A549 (cell line): ENCODE results near the gene TTC13. TPM values are rescaled to one million over a fixed set of nuclear protein-coding genes. Genes with fewer than 3 reads are reported as not detected.

Experiments
- ATAC-seq, 2 experiments: fragments of 200-7000 bp in 1 of 2; fragments of >200 bp in 1 of 2; cut with Nextera tagmentation in 1 of 2; cut with Tn5 transposase in 1 of 2; 3 replicates each; pipeline versions ENCODE4 v1.8.0 to v1.9.1; 2018 to 2020; ENCODE audit warnings: mild to moderate bottlenecking in 1 of 2, moderate library complexity in 1 of 2
- CTCF ChIA-PET: fragments of 300-600 bp; sonication (Branson Sonifier 250); formaldehyde crosslinking; extraction: SDS; loops from one replicate; lab custom pipeline; 2021; ENCODE audit warnings: antibody characterized with exemption, inconsistent platforms; lab: Yijun Ruan, JAX
- POLR2A ChIA-PET: fragments of 350-600 bp; formaldehyde crosslinking; extraction: SDS; loops from one replicate; lab custom pipeline; 2021; ENCODE audit warnings: antibody characterized with exemption, inconsistent platforms; lab: Yijun Ruan, JAX
- DNase-seq, 2 experiments: peaks; one replicate each; pipeline versions ENCODE4 v3.0.0 to v3.0.0-alpha.2; 2011 to 2016; ENCODE audit warnings: low read depth in 1 of 2, low spot score in 1 of 2
- FAIRE-seq: peaks from 2 replicates; lab custom pipeline; 2011; peaks lifted over from hg19 to GRCh38; lab: Jason Lieb, UNC
- H3K27ac ChIP-seq, 2 experiments: fragments of >200 bp; sonication (Bioruptor Twin); formaldehyde crosslinking; 3 replicates each; pipeline ENCODE4 v1.5.1; 2016 to 2017
- H3K4me1 ChIP-seq: fragments of >200 bp; sonication (Bioruptor Twin); formaldehyde crosslinking; 3 replicates; pipeline ENCODE4 v1.6.1; 2016
- H3K4me2 ChIP-seq: fragments of >200 bp; sonication (Bioruptor Twin); formaldehyde crosslinking; 3 replicates; pipeline ENCODE4 v1.6.1; 2016
- H3K4me3 ChIP-seq: fragments of >200 bp; sonication (Bioruptor Twin); formaldehyde crosslinking; 3 replicates; pipeline ENCODE4 v1.5.1; 2016
- H3K9me3 ChIP-seq: fragments of >200 bp; sonication (Bioruptor Twin); formaldehyde crosslinking; 3 replicates; pipeline ENCODE4 v1.6.1; 2016
- CEBPB ChIP-seq, 2 experiments: fragments of >200 bp in 1 of 2; sonication (Bioruptor Twin) in 1 of 2; formaldehyde crosslinking in 1 of 2; IDR thresholded peaks; 2 replicates each; pipeline ENCODE4 v1.6.1; 2012 to 2016
- CHD4 ChIP-seq: fragments of 200-600 bp; sonication (generic); IDR thresholded peaks from 2 replicates; pipeline ENCODE4 v1.6.1; 2016; ENCODE audit warnings: antibody characterized with exemption, mild to moderate bottlenecking, borderline replicate concordance
- EHMT2 ChIP-seq: fragments of 200-600 bp; sonication (generic); IDR thresholded peaks from 2 replicates; pipeline ENCODE4 v1.6.1; 2016; ENCODE audit warnings: antibody characterized with exemption, low read depth, mild to moderate bottlenecking, moderate library complexity
- HEYL ChIP-seq: fragments of 250-450 bp; sonication (Bioruptor Pico); IDR thresholded peaks from 2 replicates; pipeline ENCODE4 v1.8.0; 2021; ENCODE audit warnings: mild to moderate bottlenecking, moderate library complexity
- HMGXB4 ChIP-seq: fragments of 250-450 bp; sonication (Bioruptor Pico); IDR thresholded peaks from 2 replicates; pipeline ENCODE4 v1.5.0; 2021; ENCODE audit warnings: mild to moderate bottlenecking, moderate library complexity, borderline replicate concordance
- KDM1A ChIP-seq: fragments of 200-600 bp; sonication (generic); IDR thresholded peaks from 2 replicates; pipeline ENCODE4 v1.6.1; 2016; ENCODE audit warnings: low read depth, mild to moderate bottlenecking
- MAFK ChIP-seq: fragments of 450-650 bp; IDR thresholded peaks from 2 replicates; pipeline ENCODE4 v1.6.1; 2014; ENCODE audit not compliant: partially characterized antibody
- MAX ChIP-seq: IDR thresholded peaks from 2 replicates; pipeline ENCODE4 v1.6.1; 2012
- MYC ChIP-seq: IDR thresholded peaks from 2 replicates; pipeline ENCODE4 v1.6.1; 2012; ENCODE audit warnings: mild to moderate bottlenecking, inconsistent platforms, low read length, improper control_type of control experiment, borderline replicate concordance
- NFE2L2 ChIP-seq: fragments of 150-350 bp; conservative IDR thresholded peaks from 2 replicates; pipeline ENCODE4 v1.6.1; 2014; ENCODE audit warnings: low read length
- NR3C1 ChIP-seq: fragments of >200 bp; sonication (Bioruptor Twin); formaldehyde crosslinking; IDR thresholded peaks from 3 replicates; pipeline ENCODE4 v1.6.1; 2017
- PHF8 ChIP-seq: fragments of 200-600 bp; sonication (generic); IDR thresholded peaks from 2 replicates; pipeline ENCODE4 v1.6.1; 2016; ENCODE audit warnings: low read depth, mild to moderate bottlenecking, antibody characterized with exemption, moderate library complexity, borderline replicate concordance
- POLR2AphosphoS2 ChIP-seq: conservative IDR thresholded peaks from 2 replicates; pipeline ENCODE4 v1.6.1; 2012; ENCODE audit warnings: low read length, improper control_type of control experiment, inconsistent platforms
- RARB ChIP-seq: fragments of 250-450 bp; sonication (Bioruptor Pico); IDR thresholded peaks from 2 replicates; pipeline ENCODE4 v1.8.0; 2021; ENCODE audit warnings: mild to moderate bottlenecking, moderate library complexity
- SMC3 ChIP-seq: fragments of >200 bp; sonication (Bioruptor Twin); formaldehyde crosslinking; IDR thresholded peaks from 3 replicates; pipeline ENCODE4 v1.6.1; 2018; ENCODE audit warnings: inconsistent platforms
- ZC3H11A ChIP-seq: fragments of 450-650 bp; IDR thresholded peaks from 2 replicates; pipeline ENCODE4 v1.6.1; 2014; ENCODE audit warnings: antibody characterized with exemption, mild to moderate bottlenecking
- ZNF302 ChIP-seq: fragments of 250-450 bp; sonication (Bioruptor Pico); IDR thresholded peaks from 2 replicates; pipeline ENCODE4 v1.9.0; 2021; ENCODE audit warnings: inconsistent platforms, mild to moderate bottlenecking, moderate library complexity
- ZSCAN20 ChIP-seq: fragments of 250-450 bp; sonication (Bioruptor Pico); IDR thresholded peaks from 2 replicates; pipeline ENCODE4 v1.8.0; 2022; ENCODE audit warnings: mild to moderate bottlenecking, moderate library complexity
- WGBS: methylation state at CpG from one replicate; pipeline ENCODE4 v1.1.6; 2017; ENCODE audit errors: missing lambda C conversion rate; 5-methylcytosine and 5-hydroxymethylcytosine counted together
- polyA plus RNA-seq, 4 experiments: library from polyadenylated mRNA; depleted of rRNA in 3 of 4; stranded (reverse); fragments of >200 nt; fragmentation: RNase III in 1 of 4; extraction: RNeasy Plus Mini Kit Qiagen cat#74134 plus additional on column Dnase treatment in 1 of 4; gene quantifications; 2 replicates in 3 of 4; 3 replicates in 1 of 4; pipeline ENCODE4 v1.2.3, GENCODE V29; 2011 to 2017
- TF ChIP-seq, protein P1 (sequence below): fragments of 250-450 bp; sonication (Bioruptor Pico); IDR thresholded peaks from 2 replicates; pipeline ENCODE4 v1.5.0; 2020; ENCODE audit warnings: low read depth, mild to moderate bottlenecking, moderate library complexity
- TF ChIP-seq, protein P2 (sequence below): fragments of >200 bp; sonication (Bioruptor Twin); formaldehyde crosslinking; IDR thresholded peaks from 3 replicates; pipeline ENCODE4 v1.6.1; 2016
- TF ChIP-seq, protein P3 (sequence below): IDR thresholded peaks from 2 replicates; pipeline ENCODE4 v1.6.1; 2012; ENCODE audit warnings: low read depth, borderline replicate concordance
- TF ChIP-seq, protein P4 (sequence below): fragments of 150-350 bp; IDR thresholded peaks from 2 replicates; pipeline ENCODE4 v1.6.1; 2014; ENCODE audit warnings: low read depth, mild to moderate bottlenecking, low read length

Gene TTC13
- polyA plus RNA-seq, 2 of the 4 experiments (the other 2 are of a cell fraction), result 12.5 to 22.7 TPM

GRCh38 chr1:230983811-230984210 is 5.2 kb upstream of the TTC13 start:
- FAIRE-seq (no peak), DNase-seq (no peak)
- H3K4me2 ChIP-seq, result no peak overlapping the region
- peaks cover 24% of the 10 kb centered on the region for H3K4me1 ChIP-seq
- H3K4me3 ChIP-seq, result no peak overlapping the region
- ChIA-PET CTCF (no interaction called here), POLR2A (no interaction called here)
- WGBS, result 95% methylated on average over 5 of the region's 5 CpGs
- H3K27ac ChIP-seq, result no peak overlapping the region
- no peaks in the 10 kb centered on the region for H3K9me3 ChIP-seq
- TF ChIP-seq MYC (no peak), ZNF302 (CRISPR knock-in tag) (no peak), HMGXB4 (CRISPR knock-in tag) (no peak), NR3C1 (no peak), NFE2L2 (no peak), RARB (CRISPR knock-in tag) (no peak), CEBPB (IDR thresholded peaks at IDR 0.05) (no peak), CHD4 (no peak), ZC3H11A (no peak), POLR2AphosphoS2 (no peak), SMC3 (no peak), HEYL (CRISPR knock-in tag) (no peak), MAFK (no peak), KDM1A (no peak)
- TF ChIP-seq, protein P1, sequence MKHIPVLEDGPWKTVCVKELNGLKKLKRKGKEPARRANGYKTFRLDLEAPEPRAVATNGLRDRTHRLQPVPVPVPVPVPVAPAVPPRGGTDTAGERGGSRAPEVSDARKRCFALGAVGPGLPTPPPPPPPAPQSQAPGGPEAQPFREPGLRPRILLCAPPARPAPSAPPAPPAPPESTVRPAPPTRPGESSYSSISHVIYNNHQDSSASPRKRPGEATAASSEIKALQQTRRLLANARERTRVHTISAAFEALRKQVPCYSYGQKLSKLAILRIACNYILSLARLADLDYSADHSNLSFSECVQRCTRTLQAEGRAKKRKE (CRISPR knock-in tag), result no peak
- TF ChIP-seq, protein P2, sequence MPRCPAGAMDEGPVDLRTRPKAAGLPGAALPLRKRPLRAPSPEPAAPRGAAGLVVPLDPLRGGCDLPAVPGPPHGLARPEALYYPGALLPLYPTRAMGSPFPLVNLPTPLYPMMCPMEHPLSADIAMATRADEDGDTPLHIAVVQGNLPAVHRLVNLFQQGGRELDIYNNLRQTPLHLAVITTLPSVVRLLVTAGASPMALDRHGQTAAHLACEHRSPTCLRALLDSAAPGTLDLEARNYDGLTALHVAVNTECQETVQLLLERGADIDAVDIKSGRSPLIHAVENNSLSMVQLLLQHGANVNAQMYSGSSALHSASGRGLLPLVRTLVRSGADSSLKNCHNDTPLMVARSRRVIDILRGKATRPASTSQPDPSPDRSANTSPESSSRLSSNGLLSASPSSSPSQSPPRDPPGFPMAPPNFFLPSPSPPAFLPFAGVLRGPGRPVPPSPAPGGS, result no peak
- TF ChIP-seq, protein P3, sequence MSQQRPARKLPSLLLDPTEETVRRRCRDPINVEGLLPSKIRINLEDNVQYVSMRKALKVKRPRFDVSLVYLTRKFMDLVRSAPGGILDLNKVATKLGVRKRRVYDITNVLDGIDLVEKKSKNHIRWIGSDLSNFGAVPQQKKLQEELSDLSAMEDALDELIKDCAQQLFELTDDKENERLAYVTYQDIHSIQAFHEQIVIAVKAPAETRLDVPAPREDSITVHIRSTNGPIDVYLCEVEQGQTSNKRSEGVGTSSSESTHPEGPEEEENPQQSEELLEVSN, result no peak
- TF ChIP-seq, all 56 proteins: peak for 0
- ATAC-seq, result no peak

GRCh38 chr1:230982696-230983095 is 4.0 kb upstream of the TTC13 start:
- 69% methylated on average over 4 of the region's 4 CpGs for WGBS
- ATAC-seq (no peak), FAIRE-seq (no peak), DNase-seq (no peak)
- Histone ChIP-seq H3K9me3 (no peaks in the 10 kb centered on the region), H3K27ac (no peak overlapping the region), H3K4me1 (peaks cover 23% of the 10 kb centered on the region), H3K4me3 (no peak overlapping the region), H3K4me2 (no peak overlapping the region)
- POLR2A ChIA-PET, result no interaction called here
- TF ChIP-seq, protein P4, sequence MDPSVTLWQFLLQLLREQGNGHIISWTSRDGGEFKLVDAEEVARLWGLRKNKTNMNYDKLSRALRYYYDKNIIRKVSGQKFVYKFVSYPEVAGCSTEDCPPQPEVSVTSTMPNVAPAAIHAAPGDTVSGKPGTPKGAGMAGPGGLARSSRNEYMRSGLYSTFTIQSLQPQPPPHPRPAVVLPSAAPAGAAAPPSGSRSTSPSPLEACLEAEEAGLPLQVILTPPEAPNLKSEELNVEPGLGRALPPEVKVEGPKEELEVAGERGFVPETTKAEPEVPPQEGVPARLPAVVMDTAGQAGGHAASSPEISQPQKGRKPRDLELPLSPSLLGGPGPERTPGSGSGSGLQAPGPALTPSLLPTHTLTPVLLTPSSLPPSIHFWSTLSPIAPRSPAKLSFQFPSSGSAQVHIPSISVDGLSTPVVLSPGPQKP, result no peak
- TF ChIP-seq PHF8 (no peak), NFE2L2 (no peak), ZC3H11A (no peak), EHMT2 (no peak), MAX (no peak), ZSCAN20 (CRISPR knock-in tag) (no peak)
- CTCF ChIA-PET, result interaction anchor here (0.7 to 1.1 kb wide), 2 partner anchors 45 to 370 kb away, joined by 3 read pairs; no protein-coding TSS in a partner anchor
